GM19025 (cell line): Measurements from ENCODE around the gene OLAH.
"Not testable (repeated sequence)": the region's sequence is repeated elsewhere in the genome, so short reads cannot be mapped to it uniquely, and the experiment has no call there.

ENCODE experiments used
- ATAC-seq: cut with Tn5 transposase; IDR thresholded peaks from one replicate; pipeline ENCODE4 v1.9.1; 2021; ENCODE audit warnings: mild to moderate bottlenecking, low read depth, moderate library complexity; ENCODE audit not compliant: unreplicated experiment

Gene OLAH

GRCh38 chr10:15043674-15044073 lies at the start of gene OLAH:
Gene OLAH, plus strand, starts transcription at chr10:15043943. Its CDS starts 3,346 bp downstream, at chr10:15047289.
- ATAC-seq = no peak

DNA sequence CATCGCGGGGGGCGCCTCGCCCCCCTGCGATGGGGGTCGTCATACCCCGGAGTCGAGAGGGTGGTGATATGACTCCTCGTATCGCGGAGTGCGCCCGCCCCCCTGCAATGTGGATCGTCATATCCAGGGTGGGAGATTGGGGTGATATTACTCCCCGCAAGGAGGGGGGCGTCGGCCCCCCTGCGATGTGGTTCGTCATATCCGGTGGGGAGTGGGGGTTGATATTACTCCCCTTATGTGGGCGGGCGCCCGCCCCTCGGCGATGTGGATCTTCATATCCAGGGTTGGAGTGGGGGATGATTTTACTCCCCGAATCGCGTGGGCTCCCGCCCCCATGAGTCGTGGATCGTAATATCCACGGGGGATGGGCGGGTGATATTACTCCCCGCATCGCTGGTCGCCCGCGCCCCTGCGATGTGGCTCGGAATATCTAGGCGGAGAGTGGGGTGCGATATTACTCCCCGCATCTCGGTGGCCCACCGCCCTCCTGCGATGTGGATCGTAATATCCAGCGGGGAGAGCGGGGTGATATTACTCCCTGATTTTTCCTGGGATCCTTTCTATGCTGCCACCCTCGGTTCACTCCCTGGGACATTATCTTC lies 47.7 kb upstream of the OLAH start:
- no peak for ATAC-seq

DNA sequence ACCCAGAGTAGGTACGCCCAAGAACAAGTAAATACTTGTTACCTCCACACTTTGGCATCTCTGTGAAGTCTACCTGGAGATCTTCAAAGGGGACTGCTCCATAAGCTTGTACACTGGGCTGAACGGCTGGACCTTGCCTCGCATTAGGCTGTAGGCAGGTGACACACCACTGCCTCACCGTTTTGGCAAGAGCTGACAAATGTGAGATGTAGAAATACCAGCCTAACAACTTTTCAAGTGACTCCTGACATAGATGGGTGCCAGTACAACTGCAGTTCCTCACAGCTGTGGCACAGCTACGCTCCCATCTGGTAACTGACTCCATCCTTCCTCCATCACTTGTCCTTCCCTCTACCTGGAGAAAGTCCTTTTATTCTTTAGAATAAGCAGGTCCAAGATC lies 30.2 kb upstream of the OLAH start:
- ATAC-seq = not testable (repeated sequence)

DNA sequence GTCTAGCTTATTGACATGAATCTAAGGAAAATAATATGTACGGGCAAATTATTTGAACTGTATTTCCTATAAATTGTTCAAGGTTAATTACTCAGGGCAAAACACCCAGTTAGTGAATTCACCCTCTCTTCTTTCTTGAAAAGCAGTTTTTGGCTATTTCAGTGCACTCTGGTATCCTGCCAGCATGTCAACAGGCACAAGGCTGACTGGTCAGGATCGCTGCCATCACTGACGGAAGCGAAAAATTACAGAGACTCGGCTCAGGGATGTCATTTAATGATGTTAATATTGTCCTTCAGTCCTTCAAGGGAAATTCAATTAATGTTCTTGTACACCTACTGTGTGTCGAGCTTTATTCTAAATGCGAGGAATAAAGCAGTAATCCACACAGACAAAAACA lies 28.3 kb upstream of the OLAH start:
- no peak for ATAC-seq

GRCh38 chr10:15020966-15021365 lies 22.8 kb upstream of the OLAH start:
- ATAC-seq = not testable (repeated sequence)

- ATAC-seq = not testable (repeated sequence)
Measured at GRCh38 chr10:15023079-15023478, 20.7 kb upstream of the OLAH start.

GRCh38 chr10:15024017-15025004 lies 19.4 kb upstream of the OLAH start:
- ATAC-seq = not testable (repeated sequence)

DNA sequence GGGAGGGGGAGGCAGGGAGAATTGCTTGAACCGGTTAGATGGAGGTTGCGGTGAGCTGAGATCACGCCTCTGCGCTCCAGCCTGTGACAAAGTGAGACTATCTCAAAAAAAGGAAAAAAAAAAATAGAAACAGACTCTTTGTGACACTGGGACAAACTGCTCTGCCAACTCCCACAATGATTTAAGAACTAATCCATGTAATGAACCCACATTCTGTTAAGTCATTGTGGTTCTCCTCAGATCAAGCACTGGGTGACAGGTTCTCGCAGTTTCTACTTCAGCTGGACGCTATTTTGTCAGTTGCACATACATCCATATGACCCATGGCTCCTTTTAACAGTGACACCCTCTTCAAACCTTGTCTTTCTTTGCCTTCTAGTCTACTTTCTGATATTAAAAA lies 18.7 kb upstream of the OLAH start:
- not testable (repeated sequence) for ATAC-seq

DNA sequence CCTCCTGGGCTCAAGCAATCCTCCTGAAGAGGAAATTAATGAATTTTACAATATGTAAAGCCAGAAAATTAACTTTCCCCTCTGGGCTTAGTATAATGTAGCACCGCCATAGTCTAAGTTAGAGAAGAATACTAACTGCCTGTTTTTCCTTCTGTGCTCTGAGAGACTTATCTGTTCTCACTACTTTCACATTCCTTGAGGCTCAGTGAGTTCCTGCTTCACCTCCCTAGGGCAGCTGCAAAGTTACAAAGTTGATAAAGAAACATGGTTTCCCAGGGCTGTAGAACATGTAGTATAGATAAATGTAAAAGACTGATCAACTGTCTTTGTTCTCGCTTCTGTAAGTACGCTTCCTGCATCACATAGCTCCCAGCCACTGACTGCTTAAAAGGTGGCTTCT lies 16.0 kb upstream of the OLAH start:
- ATAC-seq = no peak

GRCh38 chr10:15035385-15036301 lies 8.1 kb upstream of the OLAH start:
- ATAC-seq = no peak

DNA sequence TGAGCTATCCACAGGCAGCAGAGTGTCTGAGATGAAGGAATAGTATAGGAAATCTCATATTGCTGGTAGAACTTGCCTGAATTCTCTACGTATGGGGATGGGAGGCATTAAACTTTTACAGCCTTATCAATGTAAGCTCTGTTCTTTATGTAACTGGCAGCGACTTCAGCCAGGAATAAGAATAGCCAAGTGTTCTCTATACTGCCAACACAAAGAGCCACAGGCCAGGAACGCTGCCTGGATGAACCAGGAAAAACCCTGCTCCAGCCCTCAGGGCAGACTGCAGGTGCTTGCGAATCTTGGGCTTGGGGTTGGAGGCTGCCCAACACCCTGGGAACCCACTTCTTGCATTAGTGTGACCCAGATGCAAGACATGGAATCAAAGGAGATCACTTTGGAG lies 6.1 kb upstream of the OLAH start:
- no peak for ATAC-seq

- no peak for ATAC-seq
Measured at GRCh38 chr10:15038416-15038815, 5.3 kb upstream of the OLAH start.

DNA sequence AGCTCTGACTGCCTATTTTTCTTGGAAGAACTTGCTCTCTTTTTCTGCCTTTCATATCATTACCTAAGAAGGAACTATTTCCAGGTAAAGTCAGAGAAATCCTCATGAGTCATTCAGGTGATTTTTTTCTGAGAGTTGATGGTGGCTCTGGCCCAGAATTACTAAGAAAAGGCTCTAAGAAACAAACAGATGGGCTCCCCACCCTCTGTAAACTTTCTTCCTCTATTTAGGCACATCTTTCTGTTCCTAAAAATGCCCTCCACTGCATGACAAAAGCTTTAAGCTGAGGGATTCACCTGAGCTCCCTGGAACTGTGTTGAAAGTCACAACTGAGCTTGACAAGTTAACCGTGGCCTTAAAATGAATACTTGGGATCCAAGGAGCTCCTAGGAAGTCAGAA lies 1.6 kb downstream of the OLAH start:
- no peak for ATAC-seq

GRCh38 chr10:15046626-15047025 lies 2.9 kb downstream of the OLAH start:
- no peak for ATAC-seq

GRCh38 chr10:15049533-15049932 lies 5.8 kb downstream of the OLAH start:
- no peak for ATAC-seq

- no peak for ATAC-seq
Measured at GRCh38 chr10:15052121-15052520, 8.4 kb downstream of the OLAH start.

DNA sequence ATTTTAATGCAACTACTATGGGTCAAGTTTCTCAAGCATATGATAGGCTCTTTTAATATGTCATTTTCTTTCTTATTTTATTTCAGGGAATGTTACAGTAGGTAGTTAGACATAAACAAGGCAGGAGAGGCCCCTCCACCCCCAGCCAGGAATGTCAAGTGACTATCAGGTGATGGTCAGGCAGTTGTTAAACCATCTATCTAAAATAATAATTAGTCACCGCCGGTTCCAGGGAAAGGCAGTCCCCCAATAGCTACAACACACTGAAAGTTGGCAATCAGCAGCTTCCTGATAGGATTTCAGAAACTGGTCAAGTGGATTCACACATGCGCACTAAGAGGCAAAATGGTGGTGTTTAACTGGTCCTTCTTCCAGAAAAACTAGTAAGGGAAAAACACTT lies 9.3 kb downstream of the OLAH start:
- no peak for ATAC-seq

- ATAC-seq = no peak
Measured at GRCh38 chr10:15058689-15059088, 14.9 kb downstream of the OLAH start.

DNA sequence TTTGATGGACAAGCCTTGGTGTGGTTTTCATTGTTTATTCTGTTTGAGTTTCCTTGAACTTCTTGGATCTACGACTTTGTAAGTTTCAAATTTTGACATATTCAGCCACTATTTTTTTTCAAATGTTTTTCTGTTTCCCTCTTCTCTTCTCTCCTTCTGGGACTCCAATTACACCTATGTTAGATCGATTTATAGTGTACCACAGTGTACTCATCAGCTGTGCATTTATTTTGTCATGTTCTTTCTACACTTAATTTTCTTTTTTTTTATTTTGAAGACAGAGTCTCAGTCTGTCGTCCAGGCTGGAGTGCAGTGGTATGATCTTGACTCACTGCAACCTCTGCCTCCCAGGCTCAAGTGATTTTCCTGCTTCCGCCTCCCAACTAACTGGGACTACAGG lies 16.2 kb downstream of the OLAH start:
- no peak for ATAC-seq

DNA sequence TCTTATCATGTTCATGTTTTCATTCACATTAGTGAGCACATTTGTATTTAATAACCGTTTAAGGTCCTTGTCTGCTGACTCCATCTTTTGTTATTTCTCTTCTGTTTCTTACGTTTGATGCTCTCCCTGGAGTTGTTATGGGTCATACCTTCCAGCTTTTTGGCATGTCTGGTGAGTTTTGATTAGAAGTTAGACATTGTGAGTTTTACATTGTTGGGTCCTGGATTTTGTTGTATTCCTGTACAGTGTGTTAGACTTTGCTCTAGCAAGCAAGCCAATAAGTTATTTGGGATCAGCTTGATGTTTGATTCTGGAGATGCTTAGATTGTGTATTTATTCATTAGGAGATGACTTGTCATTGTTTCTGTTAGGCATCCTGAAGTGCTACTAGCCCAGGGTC lies 16.9 kb downstream of the OLAH start:
- no peak for ATAC-seq

DNA sequence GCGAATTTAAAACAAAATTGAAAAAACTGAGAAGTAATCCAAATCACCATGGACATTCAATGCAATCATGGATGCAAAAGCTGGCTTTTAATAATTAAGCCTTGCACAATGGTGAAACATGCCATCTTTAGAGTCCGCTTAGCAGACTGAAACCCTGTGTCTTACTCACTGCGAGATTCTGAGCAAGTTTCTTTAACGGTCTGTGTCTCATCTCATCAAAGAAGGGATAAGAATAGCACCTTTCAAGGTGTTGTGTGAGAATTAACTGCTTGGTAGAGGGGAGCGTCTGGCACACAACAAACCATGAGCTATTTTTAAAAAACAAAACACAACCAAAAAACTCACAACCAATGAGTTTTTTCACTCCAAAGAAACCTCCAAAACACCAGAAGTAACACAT lies 23.4 kb downstream of the OLAH start:
- ATAC-seq = no peak
